ENCODE results near the gene EDRF1. TPM values are rescaled to one million over a fixed set of nuclear protein-coding genes. Genes with fewer than 3 reads are reported as not detected.

EDRF1 gene
- total and polyA plus RNA-seq, 2 experiments from 2014 or later = 25.0 to 48.8 TPM

GRCh38 chr10:125772112-125772863 lies 52.8 kb downstream of the EDRF1 start:
- no peaks in the 10 kb centered on the region for H3F3A ChIP-seq (replicated peaks; ENCODE audit: low read depth)
- no peaks in the 10 kb centered on the region for H3K36me3 ChIP-seq (ENCODE audit: insufficient read depth)
- H3K27ac ChIP-seq (ENCODE audit: low read depth) = no peak overlapping the region
- Mint-ChIP-seq H3K27me3 (ENCODE audit: insufficient read depth, low read depth, poor library complexity) (peaks cover 1% of the 10 kb centered on the region), H3K36me3 (ENCODE audit: low read depth) (no peaks in the 10 kb centered on the region), H3K4me1 (no peaks in the 10 kb centered on the region), H3K27ac (no peak overlapping the region; the same call in 1 of the 2 replicates), H3K4me3 (no peak overlapping the region), H3K9me3 (no peaks in the 10 kb centered on the region; the same call in 2 of the 3 replicates)
- no peaks in the 10 kb centered on the region for H3K9me2 ChIP-seq (ENCODE audit: insufficient read depth)
- H3K4me2 ChIP-seq = no peak overlapping the region
- H4K20me1 ChIP-seq (replicated peaks; ENCODE audit: insufficient read depth) = no peaks in the 10 kb centered on the region
- no peaks in the 10 kb centered on the region for H3K79me2 ChIP-seq (replicated peaks; ENCODE audit: insufficient read depth)
- no peak overlapping the region for H2AFZ ChIP-seq
- no peak for DNase-seq (ENCODE audit: low spot score)
- no peaks in the 10 kb centered on the region for H3K27me3 ChIP-seq (ENCODE audit: insufficient read depth)
- no peak for ATAC-seq
- H3K4me1 ChIP-seq (ENCODE audit: insufficient read depth) = no peaks in the 10 kb centered on the region
- no peak overlapping the region for H3K4me3 ChIP-seq
- TF ChIP-seq ZNF114 (CRISPR knock-in tag; IDR thresholded peaks at IDR 0.05) (no peak), EZH2 (IDR thresholded peaks at IDR 0.05; ENCODE audit: low read depth, unreplicated experiment) (no peak)

- H3K27me3 Mint-ChIP-seq (ENCODE audit: insufficient read depth, low read depth, poor library complexity) = peaks cover 1% of the 10 kb centered on the region
- no peak overlapping the region for H2AFZ ChIP-seq
- H3K27ac ChIP-seq (ENCODE audit: low read depth) = no peak overlapping the region
- H3K79me2 ChIP-seq (replicated peaks; ENCODE audit: insufficient read depth) = no peaks in the 10 kb centered on the region
- no peaks in the 10 kb centered on the region for H3F3A ChIP-seq (replicated peaks; ENCODE audit: low read depth)
- H3K4me3 Mint-ChIP-seq = no peak overlapping the region
- H3K27ac Mint-ChIP-seq = no peak overlapping the region
- no peaks in the 10 kb centered on the region for H3K4me1 ChIP-seq (ENCODE audit: insufficient read depth)
- no peak overlapping the region for H3K4me2 ChIP-seq
- no peaks in the 10 kb centered on the region for H3K9me2 ChIP-seq (ENCODE audit: insufficient read depth)
- no peak overlapping the region for H3K4me3 ChIP-seq
- H3K36me3 Mint-ChIP-seq (ENCODE audit: low read depth) = no peaks in the 10 kb centered on the region
- H3K27me3 ChIP-seq (ENCODE audit: insufficient read depth) = no peaks in the 10 kb centered on the region
- H3K9me3 Mint-ChIP-seq = no peaks in the 10 kb centered on the region; the same call in 2 of the 3 replicates
- H3K36me3 ChIP-seq (ENCODE audit: insufficient read depth) = no peaks in the 10 kb centered on the region
- ATAC-seq = no peak
- no peak for DNase-seq (ENCODE audit: low spot score)
- no peaks in the 10 kb centered on the region for H4K20me1 ChIP-seq (replicated peaks; ENCODE audit: insufficient read depth)
- H3K4me1 Mint-ChIP-seq = no peaks in the 10 kb centered on the region
- TF ChIP-seq ZNF462 (CRISPR knock-in tag; IDR thresholded peaks at IDR 0.05) (no peak), STAT1 (IDR thresholded peaks at IDR 0.05; ENCODE audit: unreplicated experiment) (no peak), POLR2AphosphoS5 (IDR thresholded peaks at IDR 0.05; ENCODE audit: low read depth) (no peak), ZNF331 (CRISPR knock-in tag; IDR thresholded peaks at IDR 0.05; ENCODE audit: low read depth) (no peak), NANOG (IDR thresholded peaks at IDR 0.05; ENCODE audit: borderline replicate concordance) (no peak), REST (IDR thresholded peaks at IDR 0.05; ENCODE audit: unreplicated experiment) (no peak), CTCF (conservative IDR thresholded peaks at IDR 0.05; ENCODE audit: low read depth in 2 of 2) (no peak), CREB1 (CRISPR knock-in tag; IDR thresholded peaks at IDR 0.05; ENCODE audit: low read depth) (no peak)
Measured at GRCh38 chr10:125772864-125773180, 53.3 kb downstream of the EDRF1 start.

Measured in GM23338 (cell line).